GM12865 (cell line): ENCODE results near the gene NCAM2.

Experiments
- DNase-seq: peaks from one replicate; pipeline ENCODE4 v3.0.0; 2010; ENCODE audit warnings: low read depth
- H3K4me3 ChIP-seq: 2 replicates; pipeline ENCODE4 v1.5.1; 2011; ENCODE audit warnings: mild to moderate bottlenecking, low read depth, low read length, control low read depth
- CTCF ChIP-seq: IDR thresholded peaks from 2 replicates; pipeline ENCODE4 v1.5.1; 2011; ENCODE audit warnings: low read length, control low read depth, low read depth, inconsistent platforms; ENCODE audit not compliant: insufficient read depth; ENCODE audit errors: missing control alignments

The NCAM2 gene

GRCh38 chr21:21458124-21458631 is 460.0 kb downstream of the NCAM2 start:
- no peak overlapping the region for H3K4me3 ChIP-seq
- no peak for DNase-seq
- no peak for TF ChIP-seq CTCF

GRCh38 chr21:21460979-21461378 is 462.8 kb downstream of the NCAM2 start:
- DNase-seq = no peak
- no peak overlapping the region for H3K4me3 ChIP-seq
- TF ChIP-seq CTCF = no peak

GRCh38 chr21:21463456-21463855 is 465.2 kb downstream of the NCAM2 start:
- no peak for TF ChIP-seq CTCF
- H3K4me3 ChIP-seq = no peak overlapping the region

GRCh38 chr21:21464684-21465083 is 466.5 kb downstream of the NCAM2 start:
- H3K4me3 ChIP-seq = no peak overlapping the region
- TF ChIP-seq CTCF = no peak
- DNase-seq = no peak

More at GRCh38 chr21:21463456-21463855, 465.2 kb downstream of the NCAM2 start:
- no peak for DNase-seq

GRCh38 chr21:21466752-21467151 is 468.5 kb downstream of the NCAM2 start:
- TF ChIP-seq CTCF = no peak
- no peak for DNase-seq
- no peak overlapping the region for H3K4me3 ChIP-seq

GRCh38 chr21:21468003-21468402 is 469.8 kb downstream of the NCAM2 start:
- no peak overlapping the region for H3K4me3 ChIP-seq
- DNase-seq = no peak
- no peak for TF ChIP-seq CTCF

- TF ChIP-seq CTCF = no peak
- no peak for DNase-seq
- no peak overlapping the region for H3K4me3 ChIP-seq
These were observed 483.0 kb downstream of the NCAM2 start for GRCh38 chr21:21481239-21481638.
